OCI-LY7 (cell line): ENCODE data around the gene OSER1.

ENCODE experiments used
- EZH2phosphoT487 ChIP-seq: fragments of 200-600 bp; sonication (generic); IDR thresholded peaks from 2 replicates; pipeline ENCODE4 v1.6.1; 2018; ENCODE audit warnings: low read depth, borderline replicate concordance, mild to moderate bottlenecking, mixed run types, antibody characterized with exemption, low read length, moderate library complexity, mixed read lengths
- TF ChIP-seq, protein P1 (sequence below): fragments of 200-600 bp; sonication (generic); conservative IDR thresholded peaks from 2 replicates; pipeline ENCODE4 v1.5.1; 2014; ENCODE audit warnings: mild to moderate bottlenecking, antibody characterized with exemption, low read length, moderate library complexity, mixed read lengths

DNA sequence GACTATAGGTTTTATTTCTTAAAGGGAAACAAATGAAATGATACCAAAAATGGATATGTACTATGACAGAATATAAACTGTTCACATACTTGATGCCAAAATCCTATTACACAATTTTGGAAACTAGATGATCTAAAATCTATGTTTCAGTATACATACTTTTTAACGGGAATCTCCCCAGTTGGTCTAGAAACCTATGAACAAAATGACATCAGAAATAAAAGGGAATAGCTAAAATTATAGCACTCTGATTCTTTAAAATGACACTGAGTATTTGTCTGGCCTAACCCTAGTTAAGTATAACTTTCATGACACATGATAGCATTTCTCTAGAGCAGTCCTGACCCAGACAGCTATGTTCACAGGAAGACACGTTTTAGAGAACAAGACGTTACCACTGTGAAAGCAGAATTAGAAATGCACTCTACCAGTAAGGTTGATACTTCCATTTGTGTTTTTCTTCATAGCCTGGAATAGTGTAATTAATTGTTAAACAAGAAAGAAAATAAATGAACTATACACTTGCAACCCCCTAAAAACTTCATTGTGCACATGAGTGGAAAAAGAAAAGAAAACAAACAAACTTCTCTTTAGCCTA lies 3.3 kb downstream of the OSER1 start:
- TF ChIP-seq, protein P1, sequence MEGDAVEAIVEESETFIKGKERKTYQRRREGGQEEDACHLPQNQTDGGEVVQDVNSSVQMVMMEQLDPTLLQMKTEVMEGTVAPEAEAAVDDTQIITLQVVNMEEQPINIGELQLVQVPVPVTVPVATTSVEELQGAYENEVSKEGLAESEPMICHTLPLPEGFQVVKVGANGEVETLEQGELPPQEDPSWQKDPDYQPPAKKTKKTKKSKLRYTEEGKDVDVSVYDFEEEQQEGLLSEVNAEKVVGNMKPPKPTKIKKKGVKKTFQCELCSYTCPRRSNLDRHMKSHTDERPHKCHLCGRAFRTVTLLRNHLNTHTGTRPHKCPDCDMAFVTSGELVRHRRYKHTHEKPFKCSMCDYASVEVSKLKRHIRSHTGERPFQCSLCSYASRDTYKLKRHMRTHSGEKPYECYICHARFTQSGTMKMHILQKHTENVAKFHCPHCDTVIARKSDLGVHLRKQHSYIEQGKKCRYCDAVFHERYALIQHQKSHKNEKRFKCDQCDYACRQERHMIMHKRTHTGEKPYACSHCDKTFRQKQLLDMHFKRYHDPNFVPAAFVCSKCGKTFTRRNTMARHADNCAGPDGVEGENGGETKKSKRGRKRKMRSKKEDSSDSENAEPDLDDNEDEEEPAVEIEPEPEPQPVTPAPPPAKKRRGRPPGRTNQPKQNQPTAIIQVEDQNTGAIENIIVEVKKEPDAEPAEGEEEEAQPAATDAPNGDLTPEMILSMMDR, result no peak
- TF ChIP-seq EZH2phosphoT487, result no peak
